H9 (cell line): ENCODE measurements around the gene MAGI1. TPM values are rescaled to one million over a fixed set of nuclear protein-coding genes. Genes with fewer than 3 reads are reported as not detected.

Experiments
- DNase-seq: peaks from one replicate; pipeline ENCODE4 v3.0.0-alpha.2; 2017
- H2AFZ ChIP-seq: one replicate; pipeline ENCODE4 v1.6.1; 2013; ENCODE audit warnings: mild to moderate bottlenecking, low read length, control low read depth, moderate library complexity
- H2AK5ac ChIP-seq: 2 replicates; pipeline ENCODE4 v1.6.1; 2013; ENCODE audit warnings: low read length, control low read depth, mixed read lengths; ENCODE audit not compliant: insufficient read length
- H2BK120ac ChIP-seq: one replicate; pipeline ENCODE4 v1.6.1; 2013; ENCODE audit warnings: low read depth, mild to moderate bottlenecking, low read length, control low read depth, inconsistent platforms; ENCODE audit not compliant: poor library complexity, severe bottlenecking
- H2BK12ac ChIP-seq: 2 replicates; pipeline ENCODE4 v1.6.1; 2013; ENCODE audit warnings: low read length, control low read depth, mixed read lengths, low read depth; ENCODE audit not compliant: insufficient read length
- H2BK15ac ChIP-seq: 2 replicates; pipeline ENCODE4 v1.6.1; 2013; ENCODE audit warnings: low read depth, low read length, control low read depth
- H2BK20ac ChIP-seq: one replicate; pipeline ENCODE4 v1.6.1; 2013; ENCODE audit warnings: low read depth, mild to moderate bottlenecking, low read length, control low read depth, inconsistent platforms; ENCODE audit not compliant: poor library complexity, severe bottlenecking
- H2BK5ac ChIP-seq: 2 replicates; pipeline ENCODE4 v1.6.1; 2013; ENCODE audit warnings: low read length, control low read depth, mixed read lengths; ENCODE audit not compliant: insufficient read length
- H3K14ac ChIP-seq: 2 replicates; pipeline ENCODE4 v1.6.1; 2013; ENCODE audit warnings: low read length, control low read depth; ENCODE audit not compliant: insufficient read depth
- H3K18ac ChIP-seq: 2 replicates; pipeline ENCODE4 v1.6.1; 2013; ENCODE audit warnings: low read depth, mild to moderate bottlenecking, mixed read lengths, low read length, control low read depth; ENCODE audit not compliant: insufficient read length
- H3K23ac ChIP-seq: 2 replicates; pipeline ENCODE4 v1.6.1; 2013; ENCODE audit warnings: low read length, control low read depth, mixed read lengths, low read depth; ENCODE audit not compliant: insufficient read length
- H3K23me2 ChIP-seq: 2 replicates; pipeline ENCODE4 v1.6.1; 2013; ENCODE audit warnings: low read depth, mild to moderate bottlenecking, mixed read lengths, low read length, control low read depth; ENCODE audit not compliant: insufficient read length, poor library complexity, severe bottlenecking
- H3K27ac ChIP-seq: 2 replicates; pipeline ENCODE4 v1.5.1; 2013; ENCODE audit warnings: low read length, control low read depth, mixed read lengths, low read depth; ENCODE audit not compliant: insufficient read length
- H3K27me3 ChIP-seq: 2 replicates; pipeline ENCODE4 v1.6.1; 2013; ENCODE audit warnings: low read length, control low read depth, inconsistent platforms; ENCODE audit not compliant: insufficient read depth
- H3K4ac ChIP-seq: 2 replicates; pipeline ENCODE4 v1.6.1; 2013; ENCODE audit warnings: low read depth, mild to moderate bottlenecking, control low read depth, inconsistent platforms, low read length, moderate library complexity
- H3K4me1 ChIP-seq: 2 replicates; pipeline ENCODE4 v1.6.1; 2013; ENCODE audit warnings: low read length, control low read depth, inconsistent platforms; ENCODE audit not compliant: insufficient read depth
- H3K4me2 ChIP-seq: 2 replicates; pipeline ENCODE4 v1.6.1; 2013; ENCODE audit warnings: low read length, control low read depth, mixed read lengths; ENCODE audit not compliant: insufficient read length, insufficient read depth
- H3K56ac ChIP-seq: 2 replicates; pipeline ENCODE4 v1.6.1; 2013; ENCODE audit warnings: low read depth, mild to moderate bottlenecking, mixed read lengths, low read length, control low read depth; ENCODE audit not compliant: insufficient read length
- H3K79me1 ChIP-seq: 2 replicates; pipeline ENCODE4 v1.6.1; 2013; ENCODE audit warnings: low read depth, mild to moderate bottlenecking, moderate library complexity, low read length, control low read depth, inconsistent platforms; ENCODE audit not compliant: insufficient read depth, poor library complexity, severe bottlenecking
- H3K79me2 ChIP-seq: 2 replicates; pipeline ENCODE4 v1.6.1; 2013; ENCODE audit warnings: low read length, control low read depth, inconsistent platforms; ENCODE audit not compliant: insufficient read depth
- H3K9ac ChIP-seq: 2 replicates; pipeline ENCODE4 v1.6.1; 2013; ENCODE audit warnings: low read length, control low read depth, mixed read lengths; ENCODE audit not compliant: insufficient read length; ENCODE audit errors: extremely low read depth
- H3K9me3 ChIP-seq: one replicate; pipeline ENCODE4 v1.6.1; 2013; ENCODE audit warnings: low read depth, low read length, inconsistent platforms; ENCODE audit not compliant: control insufficient read depth
- H3T11ph ChIP-seq: one replicate; pipeline ENCODE4 v1.6.1; 2013; ENCODE audit warnings: mild to moderate bottlenecking, low read length, control low read depth, inconsistent platforms
- H4K20me1 ChIP-seq: one replicate; pipeline ENCODE4 v1.6.1; 2013; ENCODE audit not compliant: control insufficient read depth, insufficient read length, insufficient read depth
- H4K5ac ChIP-seq: 2 replicates; pipeline ENCODE4 v1.6.1; 2013; ENCODE audit warnings: low read depth, mild to moderate bottlenecking, mixed read lengths, low read length, control low read depth; ENCODE audit not compliant: insufficient read length
- H4K8ac ChIP-seq: replicated peaks from 2 replicates; pipeline ENCODE4 v1.6.1; 2013; ENCODE audit warnings: low read length, control low read depth, mixed read lengths, low read depth; ENCODE audit not compliant: insufficient read length
- H4K91ac ChIP-seq: 2 replicates; pipeline ENCODE4 v1.6.1; 2013; ENCODE audit warnings: low read depth, mild to moderate bottlenecking, moderate library complexity, mixed read lengths, low read length, control low read depth; ENCODE audit not compliant: insufficient read length
- H3K27ac Mint-ChIP-seq, 3 experiments: 2 replicates in 2 of 3; 3 replicates in 1 of 3; pipeline ENCODE4 v1.8.0; 2020 to 2021; ENCODE audit warnings: mixed read lengths in 3 of 3, mild to moderate bottlenecking in 1 of 3, moderate library complexity in 1 of 3
- H3K27me3 Mint-ChIP-seq: 2 replicates; pipeline ENCODE4 v1.8.0; 2021; ENCODE audit warnings: low read depth, mild to moderate bottlenecking, moderate library complexity, mixed read lengths
- H3K36me3 Mint-ChIP-seq, 3 experiments: 2 replicates in 2 of 3; 3 replicates in 1 of 3; pipeline ENCODE4 v1.8.0; 2020 to 2021; ENCODE audit warnings: low read depth in 3 of 3, mixed read lengths in 3 of 3; ENCODE audit not compliant: insufficient read depth in 1 of 3
- H3K4me1 Mint-ChIP-seq, 2 experiments: 2 replicates each; pipeline ENCODE4 v1.8.0; 2020; ENCODE audit warnings: mixed read lengths in 2 of 2
- H3K4me3 Mint-ChIP-seq, 2 experiments: 2 replicates in 1 of 2; 3 replicates in 1 of 2; pipeline ENCODE4 v1.8.0; 2020 to 2021; ENCODE audit warnings: mild to moderate bottlenecking in 2 of 2, mixed read lengths in 2 of 2, moderate library complexity in 1 of 2
- H3K9me3 Mint-ChIP-seq, 2 experiments: 2 replicates in 1 of 2; 3 replicates in 1 of 2; pipeline ENCODE4 v1.8.0; 2020; ENCODE audit warnings: mild to moderate bottlenecking in 2 of 2, mixed read lengths in 2 of 2, moderate library complexity in 1 of 2
- CTCF ChIP-seq: fragments of 200-600 bp; sonication (generic); conservative IDR thresholded peaks from 3 replicates; pipeline ENCODE4 v1.8.0; 2021; ENCODE audit warnings: antibody characterized with exemption, mild to moderate bottlenecking
- WGBS: extraction: QIAGEN DNeasy Blood & Tissue Kit; methylation state at CpG from one replicate; pipeline ENCODE4 v1.1.7; 2013; ENCODE audit warnings: missing lambda C conversion rate, low lambda C conversion rate, mixed read lengths; ENCODE audit not compliant: insufficient read length; ENCODE audit errors: extremely low coverage; 5-methylcytosine and 5-hydroxymethylcytosine counted together
- total RNA-seq: library from RNA; stranded (reverse); gene quantifications from 2 replicates; pipeline ENCODE4 v1.2.1, GENCODE V29; 2021

MAGI1 gene
- total RNA-seq, 1 experiment from 2014 or later: 65.7 TPM

- H3K23me2 ChIP-seq: no peaks in the 10 kb centered on the region
- H3K4me1 Mint-ChIP-seq: peaks cover 33 to 34% of the 10 kb centered on the region in 2 experiments
- no peaks in the 10 kb centered on the region for H3K79me1 ChIP-seq
- no peaks in the 10 kb centered on the region for H4K20me1 ChIP-seq
- H2BK15ac ChIP-seq: no peak overlapping the region
- no peak overlapping the region for H3K56ac ChIP-seq
- H4K5ac ChIP-seq: no peak overlapping the region
- peak overlapping the region in 1 of 2 experiments; percentile 69; a peak in 1 of 5 replicates for H3K4me3 Mint-ChIP-seq
- H3K36me3 Mint-ChIP-seq: no peaks in the 10 kb centered on the region
- H3K9ac ChIP-seq: no peak overlapping the region
- peaks cover 3% of the 10 kb centered on the region; the same call in 1 of the 2 replicates for H3K79me2 ChIP-seq
- H3K27ac Mint-ChIP-seq: peak overlapping the region; percentile 70 to 92 (median 91); a peak in 6 of 7 replicates
- no peak overlapping the region for H2AFZ ChIP-seq
- no peak overlapping the region for H4K8ac ChIP-seq
- no peak overlapping the region for H2BK12ac ChIP-seq
- peaks cover 4% of the 10 kb centered on the region; the same call in 1 of the 2 replicates for H3K4me1 ChIP-seq
- no peak overlapping the region for H3T11ph ChIP-seq
- H3K9me3 ChIP-seq: no peaks in the 10 kb centered on the region
- H2BK5ac ChIP-seq: no peak overlapping the region
- no peak overlapping the region for H3K4me2 ChIP-seq
- H3K27ac ChIP-seq: peak overlapping the region; percentile 52
- no peak overlapping the region for H3K14ac ChIP-seq
- H3K4ac ChIP-seq: no peak overlapping the region
- H2BK20ac ChIP-seq: no peak overlapping the region
- no peak for DNase-seq
- H3K23ac ChIP-seq: no peak overlapping the region
- no peak for TF ChIP-seq CTCF
- H2AK5ac ChIP-seq: no peak overlapping the region
- H3K18ac ChIP-seq: no peak overlapping the region
- H3K27me3 ChIP-seq: no peaks in the 10 kb centered on the region
- WGBS: no CpG with 5 or more reads among the region's 1 CpG
- H2BK120ac ChIP-seq: no peak overlapping the region
- H4K91ac ChIP-seq: no peak overlapping the region
- H3K9me3 Mint-ChIP-seq: no peaks in the 10 kb centered on the region
- no peaks in the 10 kb centered on the region for H3K27me3 Mint-ChIP-seq
Measured at GRCh38 chr3:65879372-65879771, 159.3 kb downstream of the MAGI1 start.
